HCT116 (cell line): ENCODE data around the gene ERMP1. TPM values are rescaled to one million over a fixed set of nuclear protein-coding genes. Genes with fewer than 3 reads are reported as not detected.

Experiments used
- ATAC-seq: fragments of 200-7000 bp; cut with Tn5 transposase; 2 replicates; pipeline ENCODE4 v1.9.1; 2020; ENCODE audit warnings: mild to moderate bottlenecking, moderate library complexity
- BruUV-seq: library from RNA; stranded (reverse); fragments of 400-500 nt; replicated peaks from 2 replicates; lab custom pipeline; 2021; lab: Mats Ljungman, UMichigan
- CTCF ChIA-PET: fragments of 300-600 bp; sonication (Branson Sonifier 250); formaldehyde crosslinking; loops from one replicate; lab custom pipeline; 2021; ENCODE audit warnings: antibody characterized with exemption; lab: Charles Lee
- POLR2A ChIA-PET: fragments of 300-600, 350-600 bp; sonication (Branson Sonifier 250); formaldehyde crosslinking; loops from one replicate; lab custom pipeline; 2021; ENCODE audit warnings: antibody characterized with exemption; lab: Charles Lee
- RAD21 ChIA-PET, 2 experiments: fragments of 300-600 bp; sonication (Branson Sonifier 250); formaldehyde crosslinking; loops; one replicate each; lab custom pipeline; 2023; ENCODE audit warnings: low total read pairs in 2 of 2; ENCODE audit not compliant: uncharacterized antibody in 2 of 2, unreplicated experiment in 2 of 2, low non-redundant PET in 1 of 2; lab: Charles Lee
- DNase-seq: peaks from one replicate; pipeline ENCODE4 v3.0.0-alpha.2; 2010; ENCODE audit warnings: low read depth, low spot score
- H2AFZ ChIP-seq: fragments of 200-600 bp; shearing (Covaris generic), sonication (generic); 2 replicates; pipeline ENCODE4 v1.6.1; 2017; ENCODE audit warnings: low read depth, mixed run types, mixed read lengths, antibody characterized with exemption, low read length; ENCODE audit not compliant: poor library complexity, severe bottlenecking
- H3K27ac ChIP-seq: 2 replicates; pipeline ENCODE4 v1.5.1; 2012; ENCODE audit warnings: low read depth, low read length
- H3K27me3 ChIP-seq: fragments of 200-600 bp; sonication (generic); 2 replicates; pipeline ENCODE4 v1.6.1; 2016; ENCODE audit warnings: mixed run types, low read length, mixed read lengths; ENCODE audit not compliant: insufficient read depth
- H3K36me3 ChIP-seq, 2 experiments: fragments of 200-500 bp in 1 of 2; fragments of 200-600 bp in 1 of 2; sonication (Bioruptor generic) in 1 of 2; sonication (generic) in 1 of 2; 2 replicates each; pipeline versions ENCODE4 v1.5.1 to v1.6.1; 2014 to 2016; ENCODE audit warnings: low read length in 2 of 2, inconsistent platforms in 1 of 2, mixed read lengths in 1 of 2, mixed run types in 1 of 2; ENCODE audit not compliant: insufficient read depth in 2 of 2, control insufficient read depth in 1 of 2
- H3K4me1 ChIP-seq, 2 experiments: fragments of 200-600 bp in 1 of 2; sonication (generic) in 1 of 2; 2 replicates each; pipeline versions ENCODE4 v1.5.1 to v1.6.1; 2012 to 2017; ENCODE audit warnings: low read length in 2 of 2, inconsistent platforms in 1 of 2, mild to moderate bottlenecking in 1 of 2, mixed read lengths in 1 of 2, mixed run types in 1 of 2, moderate library complexity in 1 of 2; ENCODE audit not compliant: insufficient read depth in 2 of 2, control insufficient read depth in 1 of 2
- H3K4me2 ChIP-seq: fragments of 200-600 bp; sonication (generic); 2 replicates; pipeline ENCODE4 v1.6.1; 2017; ENCODE audit warnings: mixed run types, low read length, mixed read lengths
- H3K4me3 ChIP-seq, 2 experiments: fragments of 200-600 bp in 1 of 2; sonication (generic) in 1 of 2; replicated peaks in 1 of 2; 2 replicates each; pipeline ENCODE4 v1.5.1; 2011 to 2016; ENCODE audit warnings: low read length in 2 of 2, control low read depth in 1 of 2, low read depth in 1 of 2, mild to moderate bottlenecking in 1 of 2, mixed read lengths in 1 of 2, mixed run types in 1 of 2
- H3K79me2 ChIP-seq: fragments of 200-600 bp; sonication (generic); 2 replicates; pipeline ENCODE4 v1.6.1; 2017; ENCODE audit warnings: mild to moderate bottlenecking, mixed run types, low read length, moderate library complexity, mixed read lengths; ENCODE audit not compliant: insufficient read depth
- H3K9ac ChIP-seq: fragments of 200-600 bp; sonication (generic); 2 replicates; pipeline ENCODE4 v1.6.1; 2016; ENCODE audit warnings: low read length, mixed read lengths
- H3K9me2 ChIP-seq: fragments of 200-600 bp; sonication (generic), shearing (Covaris generic); 2 replicates; pipeline ENCODE4 v1.6.1; 2017; ENCODE audit warnings: mixed run types, mild to moderate bottlenecking, moderate library complexity; ENCODE audit not compliant: insufficient read depth
- H3K9me3 ChIP-seq, 2 experiments: fragments of 200-500 bp in 1 of 2; fragments of 200-600 bp in 1 of 2; sonication (Bioruptor generic) in 1 of 2; sonication (generic) in 1 of 2; 2 replicates each; pipeline ENCODE4 v1.6.1; 2014 to 2017; ENCODE audit warnings: low read length in 2 of 2, mixed read lengths in 2 of 2, inconsistent platforms in 1 of 2, low read depth in 1 of 2, mild to moderate bottlenecking in 1 of 2, mixed run types in 1 of 2, moderate library complexity in 1 of 2; ENCODE audit not compliant: control insufficient read depth in 1 of 2, insufficient read depth in 1 of 2
- H4K20me1 ChIP-seq: fragments of 200-600 bp; sonication (generic), shearing (Covaris generic); 2 replicates; pipeline ENCODE4 v1.6.1; 2017; ENCODE audit warnings: mixed run types, mild to moderate bottlenecking, moderate library complexity; ENCODE audit not compliant: insufficient read depth
- ATF3 ChIP-seq: IDR thresholded peaks from 2 replicates; pipeline ENCODE4 v1.6.1; 2012
- CEBPB ChIP-seq: IDR thresholded peaks from 2 replicates; pipeline ENCODE4 v1.6.1; 2012; ENCODE audit warnings: low read depth
- EGR1 ChIP-seq: IDR thresholded peaks from 2 replicates; pipeline ENCODE4 v1.6.1; 2012; ENCODE audit warnings: low read depth
- EZH2 ChIP-seq: fragments of 200-600 bp; sonication (generic); IDR thresholded peaks from 2 replicates; pipeline ENCODE4 v1.6.1; 2017; ENCODE audit warnings: antibody characterized with exemption, mixed run types
- EZH2phosphoT487 ChIP-seq: fragments of 200-600 bp; IDR thresholded peaks from 2 replicates; pipeline ENCODE4 v1.6.1; 2018; ENCODE audit warnings: antibody characterized with exemption, borderline replicate concordance
- JUND ChIP-seq: IDR thresholded peaks from 2 replicates; pipeline ENCODE4 v1.6.1; 2012
- MAX ChIP-seq: IDR thresholded peaks from 2 replicates; pipeline ENCODE4 v1.6.1; 2012
- POLR2A ChIP-seq: IDR thresholded peaks from 2 replicates; pipeline ENCODE4 v1.7.0; 2011; ENCODE audit warnings: borderline replicate concordance; ENCODE audit not compliant: insufficient read depth, insufficient read length; ENCODE audit errors: extremely low read depth
- POLR2AphosphoS5 ChIP-seq: IDR thresholded peaks from 2 replicates; pipeline ENCODE4 v1.6.1; 2011; ENCODE audit warnings: mild to moderate bottlenecking, low read depth, low read length, moderate library complexity
- RAD21 ChIP-seq: IDR thresholded peaks from 2 replicates; pipeline ENCODE4 v1.6.1; 2012; ENCODE audit warnings: low read depth, mild to moderate bottlenecking
- REST ChIP-seq: IDR thresholded peaks from 2 replicates; pipeline ENCODE4 v1.6.1; 2012; ENCODE audit warnings: low read depth
- SP1 ChIP-seq: IDR thresholded peaks from 2 replicates; pipeline ENCODE4 v1.6.1; 2012; ENCODE audit warnings: low read depth
- SRF ChIP-seq: IDR thresholded peaks from 2 replicates; pipeline ENCODE4 v1.6.1; 2012; ENCODE audit warnings: low read depth
- YY1 ChIP-seq: IDR thresholded peaks from 2 replicates; pipeline ENCODE4 v1.6.1; 2011; ENCODE audit warnings: low read length, low read depth, moderate library complexity, mild to moderate bottlenecking; ENCODE audit not compliant: insufficient replicate concordance; ENCODE audit errors: extremely low read depth
- ZNF274 ChIP-seq: fragments of 200-500 bp; sonication (Bioruptor generic); IDR thresholded peaks from 2 replicates; pipeline ENCODE4 v1.6.1; 2014; ENCODE audit warnings: mild to moderate bottlenecking, low read depth, low read length, inconsistent platforms
- intact Hi-C: fragments of 100-400 bp; cut with micrococcal nuclease; formaldehyde crosslinking; loops from 2 replicates; pipeline ENCODE4 v1.10.0; 2022
- total RNA-seq: library from RNA; stranded (reverse); gene quantifications from one replicate; pipeline ENCODE4 v1.2.1, GENCODE V29; 2021; ENCODE audit not compliant: unreplicated experiment

The ERMP1 gene
- total RNA-seq, 1 experiment from 2014 or later = 29.9 TPM

GRCh38 chr9:5876026-5876425 lies 43.1 kb upstream of the ERMP1 start (continued):
- TF ChIP-seq REST (no peak), CEBPB (no peak), YY1 (no peak)

GRCh38 chr9:5874048-5874447 lies 41.1 kb upstream of the ERMP1 start:
- H3K27me3 ChIP-seq = no peaks in the 10 kb centered on the region
- no peak overlapping the region for H2AFZ ChIP-seq
- H4K20me1 ChIP-seq = no peaks in the 10 kb centered on the region
- RAD21 ChIA-PET = no interaction called here
- BruUV-seq = no TSS peak
- H3K36me3 ChIP-seq = no peaks in the 10 kb centered on the region
- CTCF ChIA-PET = no interaction called here
- intact Hi-C loops = no loop called here
- H3K4me1 ChIP-seq = peaks cover 10 to 25% of the 10 kb centered on the region in 2 experiments; a peak in 3 of 4 replicates
- TF ChIP-seq SP1 (no peak), EGR1 (no peak), EZH2 (no peak), YY1 (no peak), POLR2AphosphoS5 (no peak), MAX (no peak), RAD21 (no peak), EZH2phosphoT487 (no peak), POLR2A (no peak), SRF (no peak), JUND (no peak), ZNF274 (no peak), REST (no peak), ATF3 (no peak)
- TF ChIP-seq, all 23 proteins: peak for 0
- H3K9ac ChIP-seq = no peak overlapping the region
- H3K4me3 ChIP-seq = no peak overlapping the region
- H3K9me3 ChIP-seq = no peaks in the 10 kb centered on the region
- no peaks in the 10 kb centered on the region for H3K79me2 ChIP-seq
- POLR2A ChIA-PET = no interaction called here
- H3K9me2 ChIP-seq = no peaks in the 10 kb centered on the region
- no peak overlapping the region for H3K4me2 ChIP-seq
- no peak overlapping the region for H3K27ac ChIP-seq
- DNase-seq = no peak
- no peak for ATAC-seq
